Vagina (tissue), 2 donors: ENCODE data around the gene PIP5KL1. TPM values are rescaled to one million over a fixed set of nuclear protein-coding genes. Genes with fewer than 3 reads are reported as not detected.
A peak's percentile ranks its signal among the peaks of the same experiment; 100 is the strongest.

ENCODE experiments used
- DNase-seq, 2 donors: peaks; one replicate each; pipeline ENCODE4 v3.0.0-alpha.2; 2017; ENCODE audit errors: extremely low spot score in 2 of 2
- H3K27ac ChIP-seq: fragments of 200-600 bp; sonication (generic); one replicate; pipeline ENCODE4 v1.5.1; 2019
- H3K27me3 ChIP-seq: fragments of 200-600 bp; sonication (generic); one replicate; pipeline ENCODE4 v1.5.1; 2019
- H3K36me3 ChIP-seq, 2 donors: fragments of 200-600 bp; sonication (generic); one replicate each; pipeline ENCODE4 v1.5.1; 2017 to 2019
- H3K4me1 ChIP-seq: fragments of 200-600 bp; sonication (generic); one replicate; pipeline ENCODE4 v1.5.1; 2019
- H3K4me3 ChIP-seq, 2 donors: fragments of 200-600 bp; sonication (generic); 1 replicate in 1 of 2; 2 replicates in 1 of 2; pipeline ENCODE4 v1.5.1; 2016 to 2019
- H3K9me3 ChIP-seq: fragments of 200-600 bp; sonication (generic); one replicate; pipeline ENCODE4 v1.5.1; 2019
- CTCF ChIP-seq, 3 experiments: fragments of 450-650 bp in 2 of 3; fragments of 200-600 bp in 1 of 3; sonication (generic) in 1 of 3; IDR thresholded peaks; one replicate each; pipeline ENCODE4 v1.5.1; 2017 to 2019; ENCODE audit warnings: antibody characterized with exemption in 3 of 3, mild to moderate bottlenecking in 2 of 3, moderate library complexity in 2 of 3
- POLR2A ChIP-seq, 2 donors: fragments of 450-650 bp; IDR thresholded peaks; one replicate each; pipeline ENCODE4 v1.6.1; 2017; ENCODE audit warnings: antibody characterized with exemption in 2 of 2, mild to moderate bottlenecking in 2 of 2, moderate library complexity in 2 of 2
- POLR2AphosphoS5 ChIP-seq, 2 donors: sonication (generic); formaldehyde crosslinking; IDR thresholded peaks; one replicate each; pipeline ENCODE4 v1.9.0; 2017; ENCODE audit warnings: antibody characterized with exemption in 2 of 2, mild to moderate bottlenecking in 2 of 2, low read depth in 1 of 2; ENCODE audit not compliant: insufficient read depth in 1 of 2
- intact Hi-C: fragments of 100-400 bp; cut with DNase I; formaldehyde crosslinking; loops from one replicate; pipeline ENCODE4 v1.15.1; 2023
- total RNA-seq: library from RNA; depleted of rRNA; stranded (reverse); fragments of >200 nt; gene quantifications from one replicate; pipeline ENCODE4 v1.2.3, GENCODE V29; 2016

The PIP5KL1 gene
- total RNA-seq, 1 donor from 2014 or later = 10.3 TPM

- TF ChIP-seq CTCF (IDR thresholded peaks at IDR 0.05) (peak; percentile 91 to 98 (median 96)), POLR2AphosphoS5 (IDR thresholded peaks at IDR 0.05; ENCODE audit: insufficient read depth in 1 of 2, low read depth in 1 of 2) (peak; percentile 37 to 41), POLR2A (IDR thresholded peaks at IDR 0.05) (no peak)
- DNase-seq = no peak
- Histone ChIP-seq H3K4me3 (peak overlapping the region in 1 of 2 donors; percentile 35), H3K36me3 (no peaks in the 10 kb centered on the region), H3K4me1 (peaks cover 45% of the 10 kb centered on the region), H3K27me3 (no peaks in the 10 kb centered on the region), H3K9me3 (no peaks in the 10 kb centered on the region), H3K27ac (peak overlapping the region; percentile 3)
- intact Hi-C loops = loop anchor here (2.0 to 10.0 kb wide), 3 partner anchors 183 to 417 kb away; no protein-coding TSS in a partner anchor
Observed at GRCh38 chr9:127921557-127922120, 8.9 kb downstream of the PIP5KL1 start.

- Histone ChIP-seq H3K27ac (peak overlapping the region; percentile 3), H3K4me1 (peaks cover 51% of the 10 kb centered on the region)
Observed at GRCh38 chr9:127920794-127921193, 9.8 kb downstream of the PIP5KL1 start.

GRCh38 chr9:127919253-127919815 is 11.2 kb downstream of the PIP5KL1 start:
- Histone ChIP-seq H3K4me3 (no peak overlapping the region), H3K27ac (peak overlapping the region; percentile 73), H3K9me3 (no peaks in the 10 kb centered on the region), H3K4me1 (peaks cover 65% of the 10 kb centered on the region), H3K27me3 (no peaks in the 10 kb centered on the region), H3K36me3 (peaks cover 0 to 5% of the 10 kb centered on the region in 2 donors)
- peak in 1 of 2 donors; percentile 99 for DNase-seq
- no peak for TF ChIP-seq POLR2A (IDR thresholded peaks at IDR 0.05)
- TF ChIP-seq POLR2AphosphoS5 (IDR thresholded peaks at IDR 0.05; ENCODE audit: insufficient read depth in 1 of 2, low read depth in 1 of 2) = peak; percentile 84 to 97
- intact Hi-C loops = loop anchor here (5.0 kb wide), 1 partner anchor 132 kb away; the partner anchor contains the start of gene CDK9

More at GRCh38 chr9:127920794-127921193, 9.8 kb downstream of the PIP5KL1 start:
- DNase-seq = no peak
- TF ChIP-seq POLR2A (IDR thresholded peaks at IDR 0.05) (no peak), POLR2AphosphoS5 (IDR thresholded peaks at IDR 0.05; ENCODE audit: insufficient read depth in 1 of 2, low read depth in 1 of 2) (no peak), CTCF (IDR thresholded peaks at IDR 0.05) (no peak)
- Histone ChIP-seq H3K36me3 (no peaks in the 10 kb centered on the region), H3K4me3 (no peak overlapping the region), H3K9me3 (no peaks in the 10 kb centered on the region), H3K27me3 (no peaks in the 10 kb centered on the region)
- intact Hi-C loops = loop anchor here (2.0 to 10.0 kb wide), 3 partner anchors 182 to 416 kb away; no protein-coding TSS in a partner anchor

GRCh38 chr9:127918183-127919107 is 12.1 kb downstream of the PIP5KL1 start:
- H3K9me3 ChIP-seq = no peaks in the 10 kb centered on the region
- DNase-seq = no peak
- TF ChIP-seq POLR2A (IDR thresholded peaks at IDR 0.05) = no peak
- TF ChIP-seq POLR2AphosphoS5 (IDR thresholded peaks at IDR 0.05; ENCODE audit: insufficient read depth in 1 of 2, low read depth in 1 of 2) = no peak
- no peak for TF ChIP-seq CTCF (IDR thresholded peaks at IDR 0.05)
- intact Hi-C loops = loop anchor here (5.0 kb wide), 1 partner anchor 131 kb away; the partner anchor contains the start of gene CDK9
- peaks cover 65% of the 10 kb centered on the region for H3K4me1 ChIP-seq
- peak overlapping the region; percentile 73 for H3K27ac ChIP-seq
- peaks cover 0 to 5% of the 10 kb centered on the region in 2 donors for H3K36me3 ChIP-seq
- no peaks in the 10 kb centered on the region for H3K27me3 ChIP-seq
- H3K4me3 ChIP-seq = no peak overlapping the region

GRCh38 chr9:127917603-127918002 is 13.0 kb downstream of the PIP5KL1 start:
- peaks cover 65% of the 10 kb centered on the region for H3K4me1 ChIP-seq
- intact Hi-C loops = loop anchor here (5.0 kb wide), 1 partner anchor 130 kb away; the partner anchor contains the start of gene CDK9
- peaks cover 0 to 13% of the 10 kb centered on the region in 2 donors for H3K36me3 ChIP-seq
- DNase-seq = no peak
- no peak for TF ChIP-seq CTCF (IDR thresholded peaks at IDR 0.05)
- TF ChIP-seq POLR2AphosphoS5 (IDR thresholded peaks at IDR 0.05; ENCODE audit: insufficient read depth in 1 of 2, low read depth in 1 of 2) = no peak
- no peak for TF ChIP-seq POLR2A (IDR thresholded peaks at IDR 0.05)
- H3K9me3 ChIP-seq = no peaks in the 10 kb centered on the region
- no peak overlapping the region for H3K4me3 ChIP-seq
- H3K27me3 ChIP-seq = no peaks in the 10 kb centered on the region
- peak overlapping the region; percentile 73 for H3K27ac ChIP-seq
